HG03565 (cell line): ENCODE measurements around the gene SHLD1.
"Not testable (repeated sequence)": the region's sequence is repeated elsewhere in the genome, so short reads cannot be mapped to it uniquely, and the experiment has no call there.

Experiments
- ATAC-seq: cut with Tn5 transposase; IDR thresholded peaks from one replicate; pipeline ENCODE4 v1.9.1; 2021; ENCODE audit warnings: mild to moderate bottlenecking, moderate library complexity; ENCODE audit not compliant: unreplicated experiment

The SHLD1 gene

GRCh38 chr20:5780846-5781217, 30.6 kb downstream of the SHLD1 start:
- peak; percentile 80 for ATAC-seq

- not testable (repeated sequence) for ATAC-seq
Measured at GRCh38 chr20:5781367-5781766, 31.2 kb downstream of the SHLD1 start.

DNA sequence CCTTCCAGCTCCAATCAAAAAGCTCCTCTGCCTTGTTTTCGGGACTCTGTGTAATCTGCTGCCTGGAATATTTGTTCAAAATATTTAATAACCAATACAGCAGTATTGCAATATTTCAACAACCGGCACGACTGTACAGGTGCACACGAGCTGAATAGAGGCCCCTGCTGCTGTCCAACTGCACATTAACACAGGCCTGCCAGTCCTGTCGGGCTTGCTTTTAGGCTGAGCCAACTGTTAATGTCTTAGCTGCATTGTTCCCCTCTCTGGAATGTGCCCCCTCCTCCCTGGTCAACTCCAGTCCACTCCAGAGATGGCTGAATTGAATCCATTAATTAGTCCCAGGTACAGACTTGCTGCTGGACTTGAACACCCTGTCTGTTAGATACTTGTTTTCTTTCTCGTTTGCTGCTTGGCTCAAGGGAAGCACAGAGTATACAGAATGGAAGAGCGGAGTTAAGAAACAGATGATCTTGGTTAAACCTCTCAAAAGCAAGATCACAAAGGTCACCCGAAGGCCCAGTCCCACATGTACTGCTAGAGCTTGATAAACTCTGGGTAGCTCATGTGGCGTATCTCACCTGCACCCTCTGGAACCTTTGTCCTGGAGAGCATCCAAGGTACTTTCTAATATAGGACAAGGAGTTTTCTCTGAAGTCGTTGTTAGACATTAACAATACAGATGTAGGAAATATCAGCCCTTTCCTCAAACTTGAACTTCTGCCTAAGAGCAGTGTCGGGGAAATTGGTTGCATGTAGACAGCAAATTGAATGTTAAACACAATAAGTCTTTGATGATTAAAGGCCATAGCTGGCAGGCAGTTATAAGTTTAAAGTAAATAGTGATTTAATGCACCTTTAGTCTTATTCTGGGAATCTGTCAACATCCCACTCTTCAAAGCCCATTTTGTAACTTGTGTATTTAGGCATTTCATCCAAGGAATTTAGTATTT, 31.9 kb downstream of the SHLD1 start:
- no peak for ATAC-seq

DNA sequence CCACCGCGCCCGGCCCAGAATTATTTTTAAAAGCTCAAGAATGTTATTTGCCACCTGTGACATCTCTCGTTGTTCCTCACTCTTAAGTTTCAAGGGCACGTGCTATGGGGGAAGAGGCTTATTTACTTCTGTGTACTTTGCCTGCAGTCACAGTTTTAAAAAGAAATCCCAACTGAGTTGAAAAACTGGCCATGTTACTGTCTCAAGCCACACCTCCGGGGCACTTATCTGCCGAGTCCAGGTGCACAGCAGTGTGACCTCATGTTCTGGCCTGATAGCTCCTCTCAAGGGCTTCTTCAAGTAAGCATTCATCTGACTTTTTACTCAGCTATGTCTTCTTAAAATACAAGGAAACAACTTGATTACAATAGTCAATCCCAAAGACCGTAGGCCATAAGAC, 34.5 kb downstream of the SHLD1 start:
- no peak for ATAC-seq

DNA sequence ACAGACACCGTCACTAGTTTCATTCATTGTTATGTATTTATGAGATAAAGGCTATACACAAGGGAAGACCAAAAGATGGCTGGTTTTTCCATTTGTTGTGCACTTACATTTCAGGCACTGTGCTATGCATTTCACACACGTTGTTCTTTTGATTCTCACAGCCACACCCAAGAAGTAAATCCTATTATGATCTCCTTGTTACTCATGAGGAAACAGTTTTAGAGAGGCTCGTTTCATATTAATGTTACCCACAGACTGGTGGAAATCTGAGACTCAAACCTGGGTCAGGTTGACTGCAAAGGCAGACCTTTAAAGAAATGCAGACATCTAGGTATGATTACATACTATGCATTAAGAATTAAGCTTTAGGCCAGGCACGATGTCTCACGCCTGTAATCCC, 34.9 kb downstream of the SHLD1 start:
- ATAC-seq = no peak

DNA sequence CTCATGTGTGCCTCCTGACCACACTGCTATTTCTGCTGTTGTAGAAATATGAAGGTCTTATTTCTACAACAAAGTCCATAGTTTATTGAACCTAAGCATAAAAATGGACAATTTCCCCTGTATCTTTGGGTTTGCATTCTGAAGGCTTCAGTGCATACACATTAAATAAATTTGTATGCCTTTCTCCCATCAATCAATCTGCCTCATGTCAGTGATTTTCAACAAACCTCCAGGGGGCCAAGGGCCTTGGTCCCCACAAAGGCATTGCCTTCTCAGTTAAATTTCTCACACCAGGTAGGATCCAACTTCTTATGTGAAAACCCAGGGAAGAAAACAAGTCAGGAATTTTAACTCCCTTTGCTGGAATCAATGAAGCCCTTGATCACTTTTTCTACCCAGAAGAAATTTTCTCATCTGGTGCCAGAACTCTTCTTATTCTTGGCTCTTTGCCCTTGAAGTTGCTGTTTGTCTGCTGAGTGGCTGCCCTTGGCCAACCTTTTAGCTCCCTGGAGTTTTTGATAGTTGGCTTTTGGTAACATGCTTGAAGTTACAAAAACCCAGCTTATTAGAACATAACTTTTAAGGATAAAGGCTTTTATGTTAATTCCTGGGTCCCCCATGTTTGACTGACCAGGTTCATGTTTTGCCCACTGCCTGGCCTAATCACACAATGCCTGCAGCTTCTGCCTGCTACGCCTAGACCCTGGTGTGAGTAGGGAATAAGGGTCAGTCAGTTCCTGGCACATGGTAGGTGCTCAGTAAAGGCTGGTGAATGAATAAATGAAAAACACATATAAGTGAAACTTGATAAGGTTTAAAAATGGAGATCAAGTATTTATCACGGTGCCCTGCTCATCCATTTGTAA, 37.0 kb downstream of the SHLD1 start:
- no peak for ATAC-seq

- no peak for ATAC-seq
Measured at GRCh38 chr20:5787796-5788165, 37.6 kb downstream of the SHLD1 start.

GRCh38 chr20:5788385-5788895, 38.2 kb downstream of the SHLD1 start:
- peak; percentile 78 for ATAC-seq

- no peak for ATAC-seq
Measured at GRCh38 chr20:5789827-5790226, 39.6 kb downstream of the SHLD1 start.

- ATAC-seq = no peak
Measured at GRCh38 chr20:5793916-5794315, 43.7 kb downstream of the SHLD1 start.

DNA sequence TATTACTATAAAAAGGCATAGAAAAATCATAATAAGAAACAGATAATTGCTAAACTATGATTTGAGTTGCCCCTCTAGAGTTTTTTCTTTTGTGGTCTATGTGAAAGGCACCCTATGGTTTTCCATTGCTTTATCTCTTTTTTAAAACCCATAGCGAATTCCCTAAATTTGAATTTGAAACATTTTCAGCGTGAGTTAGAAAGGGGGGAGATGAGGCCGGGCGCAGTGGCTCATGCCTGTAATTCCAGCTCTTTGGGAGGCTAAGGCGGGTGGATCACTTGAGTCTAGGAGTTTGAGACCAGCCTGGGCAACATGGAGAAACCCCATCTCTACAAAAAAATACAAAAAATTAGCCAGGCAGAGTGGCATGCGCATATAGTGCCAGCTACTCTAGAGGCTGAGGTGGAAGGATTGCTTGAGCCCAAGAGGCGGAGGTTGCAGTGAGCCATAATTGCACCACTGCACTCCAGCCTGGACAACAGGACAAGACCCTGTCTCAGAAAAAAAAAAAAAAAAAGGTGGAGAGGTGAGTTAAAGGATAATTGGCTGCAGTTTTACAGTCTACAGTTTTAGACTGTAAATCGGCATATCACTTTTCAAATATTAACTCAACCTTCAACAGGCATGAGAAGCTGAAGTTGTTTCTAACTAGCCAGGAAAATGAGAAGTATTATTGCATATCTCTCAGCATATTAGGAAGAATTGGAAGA, 46.3 kb downstream of the SHLD1 start:
- no peak for ATAC-seq

DNA sequence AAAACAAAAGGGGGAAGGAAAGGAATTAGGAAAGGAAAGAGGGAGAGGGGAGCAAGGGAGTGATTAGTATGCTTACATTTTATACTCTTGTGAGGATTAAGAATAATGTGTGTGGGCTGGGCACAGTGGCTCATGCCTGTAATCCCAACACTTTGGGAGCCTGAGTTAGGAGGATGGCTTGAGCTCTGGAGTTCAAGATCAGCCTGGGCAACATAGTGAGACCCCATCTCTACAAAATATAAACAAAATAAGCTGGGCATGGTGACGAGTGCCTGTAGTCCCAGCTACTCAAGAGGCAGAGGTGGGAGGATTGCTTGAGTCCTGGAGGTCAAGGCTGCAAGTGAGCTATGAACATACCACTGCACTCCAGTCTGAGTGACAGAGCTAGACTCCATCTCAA, 47.0 kb downstream of the SHLD1 start:
- ATAC-seq = no peak

- peak; percentile 76 for ATAC-seq
Measured at GRCh38 chr20:5797843-5798462, 47.8 kb downstream of the SHLD1 start.

DNA sequence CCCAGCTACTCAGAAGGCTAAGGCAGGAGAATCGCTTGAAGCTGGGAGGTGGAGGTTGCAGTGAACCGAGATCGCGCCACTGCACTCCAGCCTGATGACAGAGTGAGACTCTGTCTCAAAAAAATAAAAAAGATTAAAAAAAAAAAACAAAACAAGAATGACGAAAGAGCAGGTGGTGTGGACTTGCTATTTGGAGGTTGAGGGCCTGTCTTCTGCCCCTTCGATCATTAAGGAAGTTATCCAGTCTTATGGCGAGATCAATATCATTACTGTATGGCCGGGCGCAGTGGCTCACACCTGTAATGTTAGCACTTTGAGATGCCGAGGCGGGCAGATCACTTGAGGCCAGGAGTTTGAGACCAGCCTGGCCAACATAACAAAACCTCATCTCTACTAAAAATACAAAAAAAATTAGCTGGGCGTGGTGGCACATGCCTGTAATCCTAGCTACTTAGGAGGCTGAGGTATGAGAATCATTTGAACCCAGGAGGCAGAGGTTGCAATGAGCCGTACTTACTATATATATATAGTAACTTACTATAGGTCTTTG, 53.6 kb downstream of the SHLD1 start:
- ATAC-seq = not testable (repeated sequence)

GRCh38 chr20:5806457-5807263, 56.5 kb downstream of the SHLD1 start:
- ATAC-seq = no peak

DNA sequence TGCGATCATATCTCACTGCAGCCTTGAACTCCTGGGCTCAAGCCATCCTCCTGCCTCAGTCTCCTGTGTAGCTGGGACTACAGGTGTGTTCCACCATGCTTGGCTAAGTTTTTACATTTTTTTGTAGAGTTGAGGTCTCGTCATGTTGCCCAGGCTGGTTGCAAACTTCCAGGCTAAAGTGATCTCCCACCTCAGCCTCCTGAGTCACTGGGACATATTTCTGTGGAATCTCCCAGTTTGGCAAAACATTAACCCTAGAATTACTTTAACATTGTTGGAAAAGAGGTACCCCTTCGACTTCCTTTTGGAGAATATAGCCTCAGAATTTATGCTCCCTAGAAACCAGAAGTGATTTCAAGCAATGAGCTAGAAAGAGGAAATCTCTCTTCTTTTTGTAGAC, 57.2 kb downstream of the SHLD1 start:
- no peak for ATAC-seq

DNA sequence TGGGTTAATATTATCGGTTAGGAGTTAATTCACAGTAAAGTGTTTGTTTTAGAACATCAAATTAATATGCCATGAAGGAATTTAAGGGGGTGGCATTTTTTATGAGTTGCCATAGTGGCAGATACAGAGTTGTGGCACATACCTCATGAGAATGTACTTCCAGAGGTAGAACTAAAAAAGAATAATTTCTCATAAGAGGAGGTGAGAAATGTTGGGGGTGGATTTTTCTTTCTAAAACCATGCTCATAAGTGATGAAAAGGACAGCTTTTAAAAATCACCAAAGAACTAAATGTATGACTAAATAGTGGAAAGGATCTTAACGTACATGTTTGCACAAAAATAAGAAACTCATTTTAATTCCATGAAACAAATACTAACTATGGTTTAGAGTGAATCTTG, 58.7 kb downstream of the SHLD1 start:
- no peak for ATAC-seq

- ATAC-seq = no peak
Measured at GRCh38 chr20:5809495-5809894, 59.3 kb downstream of the SHLD1 start.

DNA sequence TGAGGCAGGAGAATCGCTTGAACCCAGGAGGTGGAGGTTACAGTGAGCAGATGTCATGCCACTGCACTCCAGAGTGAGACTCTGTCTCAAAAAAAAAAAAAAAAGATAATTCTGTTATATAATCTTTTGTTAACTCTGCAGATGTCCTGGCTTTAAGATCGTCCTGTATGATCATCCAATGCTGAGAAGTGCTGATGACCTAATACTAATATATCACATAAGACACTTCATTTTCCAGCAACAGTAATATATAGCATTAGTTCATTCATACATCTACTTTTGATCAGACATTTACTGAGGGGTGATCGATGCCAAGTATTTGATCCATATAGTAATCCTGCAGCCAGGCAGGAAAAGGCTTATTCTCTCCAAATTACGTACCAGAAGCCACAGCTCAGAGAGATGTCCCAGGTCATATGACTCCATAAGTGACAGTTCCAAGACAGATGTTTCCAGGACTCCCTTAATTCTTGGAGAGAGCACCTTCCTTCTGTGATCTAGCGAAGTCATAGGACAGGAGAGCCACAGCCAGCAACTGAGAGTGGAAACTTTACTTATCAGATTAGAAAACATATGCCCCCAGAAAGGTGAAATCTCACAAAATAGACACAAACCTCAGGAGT, 60.7 kb downstream of the SHLD1 start:
- no peak for ATAC-seq
